GM21515 (cell line): Measurements from ENCODE around the gene EBLN2.

Experiments
- ATAC-seq: cut with Tn5 transposase; IDR thresholded peaks from one replicate; pipeline ENCODE4 v1.9.1; 2021; ENCODE audit not compliant: unreplicated experiment

Gene EBLN2

DNA sequence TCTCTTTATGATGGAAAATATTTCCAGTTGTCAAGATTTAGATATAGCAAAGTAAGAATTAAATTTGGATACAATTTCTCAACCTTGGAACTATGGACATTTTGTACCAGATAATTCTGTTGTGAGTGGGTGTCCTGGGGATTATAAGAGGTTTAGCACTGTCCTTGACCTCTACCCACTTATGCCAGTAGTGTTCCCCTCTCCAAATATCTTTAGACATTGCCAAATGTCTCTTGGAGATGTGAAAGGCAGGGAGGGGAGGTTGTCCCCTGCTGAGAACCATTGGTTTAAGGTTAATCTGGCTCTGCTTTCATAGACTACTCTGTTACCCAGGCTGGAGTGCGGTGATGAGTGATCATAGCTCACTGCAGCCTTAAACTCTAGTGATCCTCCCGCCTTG, at the start of gene EBLN2:
EBLN2 (plus strand) TSS at position 244 of the 400 bp plus-strand sequence. CDS start 423 bp downstream, outside the sequence.
- no peak for ATAC-seq

DNA sequence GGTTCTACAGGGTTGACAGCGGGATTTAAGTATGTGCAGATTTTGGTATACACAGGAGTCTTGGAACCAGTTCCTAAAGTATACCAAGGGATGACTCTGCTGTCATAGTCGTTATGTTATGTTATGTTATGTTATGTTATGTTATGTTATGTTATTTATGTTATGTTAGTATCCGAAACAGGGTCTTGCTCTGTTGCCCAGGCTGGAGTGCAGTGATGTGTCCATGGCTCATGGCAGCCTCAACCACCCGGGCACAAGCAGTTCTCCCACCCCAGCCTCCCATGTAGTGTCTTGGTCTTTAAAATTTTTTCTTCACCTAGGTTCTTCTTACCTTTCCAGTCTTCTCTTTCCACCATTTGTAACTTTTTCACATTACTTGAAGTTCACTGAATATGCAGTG, 43.2 kb upstream of the EBLN2 start:
- no peak for ATAC-seq

DNA sequence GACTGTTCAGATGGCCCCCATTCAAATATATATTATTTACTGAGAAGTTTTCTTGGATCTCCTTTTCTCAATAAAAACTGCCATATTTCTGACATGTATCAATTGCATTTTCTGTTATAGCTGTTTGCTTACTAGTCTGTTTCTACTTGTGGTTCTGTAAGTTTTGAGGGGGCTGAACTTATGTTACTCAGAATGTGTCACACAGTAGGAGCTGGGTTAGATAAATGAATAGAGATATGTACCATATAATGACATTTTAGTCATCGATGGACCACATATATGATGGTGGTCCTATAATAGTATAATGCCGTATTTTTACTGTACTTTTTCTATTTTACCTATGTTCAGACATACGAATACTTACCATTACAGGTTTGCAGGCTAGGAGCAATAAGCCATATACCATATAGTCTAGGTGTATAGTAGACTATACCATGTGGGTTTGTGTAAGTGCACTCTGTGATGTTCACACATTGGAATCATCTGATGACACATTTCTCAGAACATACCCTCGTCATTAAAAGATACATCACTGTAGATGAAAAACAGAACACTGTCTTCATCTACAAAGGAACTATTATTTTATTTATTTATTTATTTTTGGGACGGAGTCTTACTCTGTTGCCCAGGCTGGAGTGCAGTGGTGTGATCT, 42.5 kb upstream of the EBLN2 start:
- ATAC-seq: no peak

DNA sequence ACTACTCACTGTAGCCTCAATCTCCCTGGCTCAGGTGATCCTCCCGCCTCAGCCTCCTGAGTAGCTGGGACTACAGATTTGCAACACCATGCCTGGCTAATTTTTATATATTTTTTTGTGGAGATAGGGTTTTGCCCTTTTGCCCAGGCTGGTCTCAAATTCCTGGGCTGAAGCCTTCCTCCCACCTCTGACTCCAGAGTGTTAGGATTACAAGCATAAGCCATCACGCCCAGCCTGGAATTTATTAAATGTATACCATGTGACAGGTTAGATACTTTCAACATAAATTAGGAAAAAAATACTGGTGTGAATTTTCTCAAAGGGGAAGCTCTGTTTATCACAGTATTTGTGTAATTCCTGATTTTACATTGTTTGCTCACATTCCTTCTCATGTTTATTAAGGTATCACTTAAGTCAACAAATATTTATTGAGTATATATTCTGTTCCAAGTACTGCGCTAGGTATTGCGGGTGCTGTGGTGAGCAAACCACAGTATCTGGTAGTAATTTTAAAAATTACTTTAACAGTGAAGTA, 40.1 kb upstream of the EBLN2 start:
- ATAC-seq: no peak

DNA sequence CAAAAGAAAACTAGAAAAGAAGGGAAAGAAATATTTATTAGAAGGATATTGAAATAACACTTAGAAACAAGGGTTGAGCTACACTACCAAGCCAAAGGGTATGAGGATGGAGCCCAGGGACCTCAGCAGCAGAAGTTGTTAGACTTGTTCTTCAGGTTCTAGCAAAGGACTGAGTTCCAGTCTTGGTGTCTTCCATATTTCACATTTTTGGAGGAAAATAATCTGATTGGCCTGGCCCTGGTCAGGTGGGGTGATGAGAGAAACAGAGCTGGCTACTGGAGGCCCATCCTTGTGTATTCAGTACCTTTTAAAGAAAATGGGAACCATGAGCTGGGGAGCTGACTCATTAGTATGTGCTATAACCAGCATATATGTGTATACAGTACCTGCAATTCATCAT, 36.6 kb upstream of the EBLN2 start:
- ATAC-seq: no peak

DNA sequence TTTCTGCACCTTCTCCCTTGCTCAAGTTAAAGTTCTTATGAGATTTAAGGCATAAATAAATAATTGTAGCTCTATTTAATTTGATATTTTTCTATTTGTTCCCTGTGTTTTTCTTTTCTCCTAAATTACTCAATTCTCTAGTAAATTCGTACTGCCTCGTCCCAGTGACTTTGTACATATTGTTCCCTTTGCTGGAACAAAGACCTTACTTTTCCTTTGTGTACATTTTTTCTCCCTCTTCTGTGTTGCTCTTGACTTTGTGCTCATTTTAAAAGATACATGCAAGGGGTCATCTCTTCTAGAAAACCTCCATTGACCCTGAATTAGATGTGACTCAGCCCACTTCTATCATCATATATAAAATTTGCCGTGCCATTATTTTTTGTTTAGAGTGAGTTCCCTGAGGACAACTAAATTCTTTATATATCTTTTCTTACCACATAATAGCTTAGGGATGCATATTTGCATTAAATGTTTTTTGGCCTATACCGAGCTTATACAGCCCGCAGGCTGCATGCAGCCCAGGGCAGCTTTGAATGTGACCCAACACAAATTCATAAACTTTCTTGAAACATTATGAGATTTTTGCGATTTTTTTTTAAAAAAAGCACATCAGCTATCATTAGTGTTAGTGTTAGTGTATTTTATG, 35.2 kb upstream of the EBLN2 start:
- no peak for ATAC-seq

DNA sequence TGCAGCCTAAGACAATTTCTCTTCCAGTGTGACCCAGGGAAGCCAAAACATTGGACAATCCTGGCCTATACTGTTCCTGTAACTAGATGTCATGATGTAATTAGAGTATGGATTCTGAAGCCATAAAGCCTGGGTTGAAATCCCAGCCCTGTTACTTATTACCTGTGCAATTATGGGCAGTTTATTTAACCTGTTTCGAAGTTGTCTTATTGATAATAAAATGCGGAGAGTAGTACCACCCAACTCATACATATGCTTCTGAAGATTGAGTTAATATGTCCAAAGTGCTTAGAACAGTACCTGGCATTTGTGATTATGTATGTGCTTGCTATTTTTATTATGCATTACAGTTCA, 34.7 kb upstream of the EBLN2 start:
- no peak for ATAC-seq

DNA sequence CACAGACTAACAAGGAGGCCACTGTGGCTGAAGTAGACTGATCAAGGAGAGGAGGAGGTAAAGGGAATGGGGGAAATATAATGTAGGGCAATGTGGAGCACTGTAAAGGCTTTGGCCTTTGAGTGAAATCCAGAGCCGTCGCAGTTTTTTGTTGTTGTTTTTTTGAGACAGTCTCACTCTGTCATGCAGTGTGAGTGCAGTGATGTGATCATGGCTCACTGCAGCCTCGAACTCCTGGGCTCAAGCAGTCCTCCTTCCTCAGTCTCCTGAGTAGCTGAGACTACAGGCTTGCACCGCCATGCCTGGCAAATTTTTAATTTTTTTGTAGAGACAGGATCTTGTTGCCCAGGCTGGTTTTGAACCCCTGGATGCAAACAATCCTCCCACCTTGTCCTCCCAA, 32.7 kb upstream of the EBLN2 start:
- no peak for ATAC-seq

DNA sequence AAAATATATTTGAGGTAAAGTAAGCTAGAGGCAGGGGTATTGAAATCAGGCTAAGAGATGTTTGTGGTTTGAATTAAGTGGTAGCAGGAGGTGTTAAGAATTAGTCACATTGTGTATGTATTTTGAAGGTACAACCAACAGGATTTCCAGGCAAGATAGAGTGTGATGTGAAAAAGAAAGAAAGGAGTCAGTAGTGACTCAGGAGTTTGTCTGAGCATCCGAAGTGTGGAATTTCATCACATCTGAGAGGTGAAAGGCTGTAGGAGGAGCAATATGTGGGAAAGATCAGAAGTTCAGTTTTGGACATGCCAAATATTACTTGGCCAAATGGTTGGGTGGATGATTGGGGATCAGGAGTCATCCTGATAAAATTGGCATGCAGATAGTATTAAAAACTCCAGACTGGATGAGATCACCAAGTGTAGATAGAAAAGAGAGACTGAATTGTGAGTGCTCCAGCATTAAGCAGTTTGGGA, 32.1 kb upstream of the EBLN2 start:
- ATAC-seq: no peak

DNA sequence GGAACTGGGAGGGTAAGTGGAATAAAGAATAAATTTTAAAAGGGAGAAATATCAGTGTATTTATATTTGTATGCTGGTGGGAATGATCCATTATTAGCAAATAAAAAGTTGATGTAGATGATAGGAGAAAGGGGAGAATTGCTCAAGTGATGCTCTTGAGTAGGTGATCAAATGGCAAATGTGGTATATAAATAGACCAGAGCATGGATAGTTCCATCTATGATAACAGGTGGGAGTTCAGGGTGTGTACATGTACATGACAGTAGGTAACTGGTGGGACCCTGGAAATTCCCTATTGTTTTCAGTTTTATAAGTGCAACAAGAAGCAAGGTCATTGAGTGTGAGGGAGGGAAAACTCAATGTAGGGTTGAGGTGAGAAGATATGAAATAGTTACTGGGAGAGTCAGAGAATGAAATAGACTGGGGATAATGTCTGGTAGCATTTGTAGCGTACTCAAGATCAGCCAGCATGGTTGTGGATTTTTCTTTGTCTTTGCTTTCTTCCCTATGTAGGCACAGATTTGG, 31.3 kb upstream of the EBLN2 start:
- no peak for ATAC-seq

DNA sequence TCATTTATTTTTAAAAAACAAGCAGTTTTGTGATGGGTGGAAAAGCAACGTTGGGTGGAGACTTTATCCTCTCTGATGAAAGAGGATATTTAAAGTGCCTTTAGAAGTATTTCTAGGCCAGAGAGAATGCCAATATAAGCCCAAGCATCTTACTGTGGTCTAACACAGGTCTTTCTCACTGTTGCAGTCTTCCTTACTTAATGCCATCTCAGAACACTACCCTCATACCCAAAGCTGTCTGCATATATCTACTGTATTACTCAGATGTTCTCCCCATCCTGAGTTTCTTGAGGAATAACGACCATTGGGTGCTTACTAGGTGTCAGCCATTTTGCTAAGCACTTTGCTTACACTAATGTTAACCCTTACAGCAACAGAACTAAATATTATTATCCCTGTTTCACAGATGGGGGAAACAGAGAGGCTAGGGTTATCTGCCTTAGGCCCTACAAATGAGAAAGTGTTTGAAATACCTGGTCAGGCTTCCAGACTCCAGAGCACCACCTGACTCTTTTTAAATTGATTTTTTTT, 29.8 kb upstream of the EBLN2 start:
- no peak for ATAC-seq

DNA sequence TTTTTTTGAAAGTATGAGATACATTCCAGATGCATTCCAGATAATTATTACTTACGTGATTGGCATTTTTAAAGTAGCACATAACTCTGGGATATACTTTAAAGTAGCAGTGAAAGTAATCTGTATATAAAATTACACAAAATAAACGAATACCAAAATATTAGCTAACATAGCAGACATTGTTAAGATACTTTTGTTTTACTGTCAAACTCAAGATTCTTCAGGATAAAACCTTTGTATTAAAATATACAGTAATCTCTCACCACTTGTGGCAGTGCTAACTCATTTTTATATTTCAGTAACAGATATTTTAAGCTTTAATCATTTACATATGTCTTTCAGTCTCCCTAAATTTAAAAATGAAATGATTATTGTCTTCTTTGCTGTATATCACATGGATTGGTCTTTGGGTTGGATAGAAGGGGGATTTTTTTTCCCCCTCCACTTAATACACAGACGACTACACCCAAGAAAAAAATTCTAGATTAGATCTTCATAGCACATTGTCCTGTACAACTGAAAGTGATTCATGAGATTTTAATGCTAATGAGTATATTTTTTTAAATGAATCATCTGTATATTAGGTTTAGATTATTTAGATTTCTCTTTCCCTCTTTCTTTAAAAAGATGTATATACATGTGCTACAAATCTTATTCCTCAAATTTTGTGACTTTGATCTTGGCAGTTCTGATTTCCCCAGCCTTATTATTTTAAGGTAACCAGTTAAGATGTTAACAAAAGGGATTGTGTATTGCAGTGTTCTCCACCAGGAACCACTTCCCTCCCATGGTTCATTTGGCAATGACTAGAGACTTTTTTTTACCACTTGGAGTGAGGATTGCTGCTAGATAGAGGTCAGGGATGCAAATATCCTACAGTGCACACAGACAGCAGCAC, 24.5 kb upstream of the EBLN2 start:
- no peak for ATAC-seq

DNA sequence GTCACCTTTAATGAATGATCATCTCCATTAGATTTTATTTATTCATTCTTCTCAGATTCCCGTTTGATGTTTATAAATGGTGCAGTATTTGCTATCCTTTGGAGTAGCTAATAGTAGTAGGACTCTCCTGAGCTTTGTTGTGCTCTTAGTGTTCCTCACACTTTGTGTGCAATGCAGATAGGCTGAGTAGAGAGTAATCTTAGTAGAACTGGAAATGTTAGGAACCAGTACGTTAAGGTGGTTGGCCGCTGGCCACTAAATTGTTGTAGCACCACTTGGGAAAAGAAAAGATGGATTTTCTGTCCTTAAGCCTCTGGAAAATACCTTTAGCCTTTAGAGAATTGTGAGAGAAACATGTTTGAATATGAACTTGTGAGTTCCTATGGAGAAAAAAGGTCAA, 19.9 kb upstream of the EBLN2 start:
- ATAC-seq: no peak

DNA sequence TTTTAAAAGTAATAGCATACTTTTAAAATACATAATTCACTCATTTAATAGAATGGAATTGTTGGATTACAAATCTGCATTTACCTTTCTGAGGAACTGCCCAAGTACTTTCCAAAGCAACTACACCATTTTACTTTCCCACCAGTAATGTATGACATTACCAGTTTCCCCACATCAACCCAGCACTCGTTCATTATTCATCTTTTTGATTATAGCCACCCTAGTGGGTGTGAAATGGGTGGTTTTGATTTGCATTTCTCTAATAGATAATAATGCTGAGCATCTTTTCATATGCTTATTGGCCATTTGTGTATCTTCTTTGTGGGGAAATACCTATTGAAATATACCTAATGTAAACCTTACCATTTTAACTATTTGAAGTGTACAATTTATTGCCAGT, 18.0 kb upstream of the EBLN2 start:
- no peak for ATAC-seq

DNA sequence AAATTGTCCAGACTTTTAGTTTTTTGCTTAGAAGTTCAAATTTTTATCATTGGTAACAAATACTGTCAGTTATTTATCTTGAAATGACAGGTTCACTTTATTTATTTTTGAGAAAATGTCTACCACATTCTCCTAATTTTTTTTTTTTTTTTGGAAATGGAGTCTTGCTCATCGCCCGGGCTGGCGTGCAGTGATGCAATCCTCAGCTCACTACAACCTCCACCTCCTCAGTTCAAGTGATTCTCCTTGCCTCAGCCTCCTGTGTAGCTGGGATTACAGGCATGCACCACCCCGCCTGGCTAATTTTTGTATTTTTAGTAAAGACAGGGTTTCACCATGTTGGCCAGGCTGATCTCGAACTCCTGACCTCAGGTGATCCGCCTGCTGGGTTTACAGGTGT, 16.1 kb upstream of the EBLN2 start:
- ATAC-seq: no peak

DNA sequence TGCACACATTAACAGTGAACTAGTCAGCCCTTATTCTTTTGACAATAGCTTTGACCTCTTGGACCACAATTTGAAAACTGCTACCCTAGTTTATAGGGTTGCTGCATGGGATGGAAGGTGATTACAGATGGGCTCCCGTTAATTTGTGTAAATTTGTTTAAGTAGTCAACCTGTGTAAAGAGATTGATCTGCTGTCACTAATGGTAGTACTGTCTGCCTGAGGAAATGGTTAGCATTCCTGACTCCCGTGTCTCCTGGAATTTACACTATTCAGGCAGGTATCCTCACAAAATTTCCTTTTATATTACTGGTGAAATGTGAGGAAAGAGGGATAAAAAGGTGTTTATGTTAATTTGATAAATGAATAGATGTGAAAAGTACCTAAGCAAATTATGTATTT, 15.3 kb upstream of the EBLN2 start:
- ATAC-seq: no peak

DNA sequence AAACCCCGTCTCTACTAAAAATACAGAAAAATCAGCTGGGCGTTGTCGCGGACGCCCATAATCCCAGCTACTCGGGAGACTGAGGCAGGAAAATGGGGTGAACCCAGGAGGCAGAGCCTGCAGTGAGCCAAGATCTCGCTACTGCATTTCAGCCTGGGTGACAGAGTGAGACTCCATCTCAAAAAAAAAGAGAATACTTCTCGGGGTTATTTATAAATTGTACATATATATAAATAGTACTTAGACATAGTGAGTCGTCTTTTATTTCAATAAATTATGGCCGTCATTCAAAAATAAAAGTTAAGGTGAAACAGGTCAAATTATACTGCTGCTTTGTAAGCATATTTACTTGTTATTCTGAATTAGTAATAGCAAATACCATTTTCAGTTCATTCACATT, 12.1 kb upstream of the EBLN2 start:
- no peak for ATAC-seq

DNA sequence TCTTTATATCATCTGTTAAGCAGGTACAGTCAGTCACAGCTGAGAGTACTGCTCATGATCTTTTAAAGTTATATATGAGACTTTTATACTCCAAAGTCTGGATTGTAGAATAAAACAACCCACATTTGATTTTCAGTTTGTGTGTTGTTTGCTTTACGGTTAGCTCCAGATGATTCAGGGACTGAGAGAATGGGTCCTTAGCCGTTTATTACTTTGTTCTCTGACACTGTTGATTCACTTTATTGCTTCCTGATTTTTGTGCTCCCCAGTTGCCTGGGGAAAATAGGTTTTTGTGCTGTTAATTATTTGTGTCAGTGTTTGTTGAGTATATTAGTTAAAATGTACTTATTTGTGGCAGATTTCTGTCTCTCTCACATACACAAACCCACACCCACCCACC, 8.6 kb upstream of the EBLN2 start:
- ATAC-seq: no peak

DNA sequence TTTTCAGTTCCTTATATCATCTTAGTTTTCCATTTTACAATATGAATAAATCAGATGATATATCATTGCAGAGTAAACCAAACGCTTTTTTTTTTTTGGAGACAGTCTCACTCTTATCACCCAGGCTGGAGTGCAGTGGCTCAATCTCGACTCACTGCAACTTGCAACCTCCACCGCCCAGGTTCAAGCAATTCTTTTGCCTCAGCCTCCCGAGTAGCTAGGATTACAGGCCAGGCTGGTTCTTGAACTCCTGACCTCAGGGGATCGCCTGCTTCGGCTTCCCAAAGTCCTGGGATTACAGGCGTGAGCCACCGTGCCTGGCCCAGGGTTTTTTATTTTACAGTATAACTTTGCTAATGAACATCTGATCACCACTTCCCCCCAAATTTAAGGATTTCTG, 5.9 kb upstream of the EBLN2 start:
- no peak for ATAC-seq

DNA sequence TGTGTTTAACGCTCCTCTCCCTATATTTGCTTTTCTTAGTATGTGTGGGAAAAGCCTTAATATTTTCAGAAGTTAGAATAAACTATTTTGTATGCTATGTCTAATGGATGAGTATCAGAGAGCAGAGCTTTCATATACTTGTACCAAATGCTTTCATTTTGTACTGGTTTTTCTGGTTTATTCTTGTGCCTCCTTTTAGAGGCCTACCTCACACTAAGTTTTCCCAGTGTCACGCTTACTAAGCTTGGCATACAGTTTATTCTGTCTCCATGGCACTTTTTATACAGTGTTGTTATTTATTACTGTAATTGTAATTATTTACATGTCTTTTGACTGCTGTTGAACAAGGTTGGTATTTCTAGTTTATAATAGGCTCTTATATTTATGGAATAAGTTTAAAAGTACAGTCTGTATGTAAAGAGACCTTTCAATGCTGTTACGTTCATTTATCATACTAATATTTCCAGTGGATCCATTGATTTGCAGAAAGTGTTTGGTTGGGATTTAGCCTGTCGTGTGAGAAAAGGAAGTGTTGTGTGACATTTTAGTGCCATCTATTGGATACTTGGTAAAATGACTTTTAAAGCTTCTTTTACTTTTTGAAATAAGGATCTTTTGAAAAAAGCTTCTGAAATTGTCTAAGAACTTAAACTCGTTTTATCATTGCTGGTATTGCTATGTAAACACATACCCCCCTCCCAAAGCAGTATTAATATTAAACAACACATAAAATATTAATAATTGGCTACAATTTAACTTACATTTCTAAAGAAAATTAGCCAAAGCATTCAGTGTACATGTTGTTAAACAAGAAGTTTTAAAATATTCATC, 5.2 kb upstream of the EBLN2 start:
- ATAC-seq: no peak

DNA sequence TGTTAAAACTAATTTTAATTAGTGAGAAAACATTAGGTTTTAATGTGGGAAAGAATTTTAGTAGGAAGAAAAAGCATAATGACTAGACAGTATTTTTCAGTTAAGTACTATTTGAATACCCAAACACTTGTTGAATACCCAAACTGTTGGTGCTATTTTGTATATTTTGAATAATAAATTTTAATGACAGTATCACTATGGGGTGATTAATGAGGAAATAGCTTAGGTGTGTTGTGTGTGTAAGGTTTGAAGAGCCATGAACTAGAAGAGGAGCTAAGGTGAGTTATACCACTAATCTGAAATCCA, 4.7 kb upstream of the EBLN2 start:
- ATAC-seq: no peak
